GM18505 (cell line): ENCODE measurements around the gene TMPRSS7.

Source experiments
- ATAC-seq: cut with Tn5 transposase; IDR thresholded peaks from one replicate; pipeline ENCODE4 v1.9.1; 2021; ENCODE audit not compliant: unreplicated experiment
- POLR2A ChIP-seq: IDR thresholded peaks from 4 replicates; pipeline ENCODE4 v1.6.1; 2011; ENCODE audit warnings: borderline replicate concordance; ENCODE audit not compliant: insufficient read depth, insufficient read length; ENCODE audit errors: extremely low read depth

Gene TMPRSS7

DNA sequence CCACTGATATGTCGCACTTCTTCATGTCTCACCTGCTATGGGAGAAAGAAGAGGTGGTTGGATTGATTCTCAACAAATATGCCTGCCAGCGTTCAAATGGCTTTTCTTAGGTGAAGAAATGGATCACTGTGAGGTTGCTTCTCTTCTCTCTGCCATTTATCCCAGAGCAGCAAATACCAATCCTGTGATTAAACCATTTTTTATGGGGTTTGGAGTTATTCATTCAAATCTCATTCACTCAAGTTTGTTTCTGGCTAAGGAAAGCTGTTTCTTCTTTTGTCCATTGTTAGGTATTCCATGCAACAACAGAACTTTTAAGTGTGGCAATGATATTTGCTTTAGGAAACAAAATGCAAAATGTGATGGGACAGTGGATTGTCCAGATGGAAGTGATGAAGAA is 39.5 kb downstream of the TMPRSS7 start:
- no peak for TF ChIP-seq POLR2A
- no peak for ATAC-seq

DNA sequence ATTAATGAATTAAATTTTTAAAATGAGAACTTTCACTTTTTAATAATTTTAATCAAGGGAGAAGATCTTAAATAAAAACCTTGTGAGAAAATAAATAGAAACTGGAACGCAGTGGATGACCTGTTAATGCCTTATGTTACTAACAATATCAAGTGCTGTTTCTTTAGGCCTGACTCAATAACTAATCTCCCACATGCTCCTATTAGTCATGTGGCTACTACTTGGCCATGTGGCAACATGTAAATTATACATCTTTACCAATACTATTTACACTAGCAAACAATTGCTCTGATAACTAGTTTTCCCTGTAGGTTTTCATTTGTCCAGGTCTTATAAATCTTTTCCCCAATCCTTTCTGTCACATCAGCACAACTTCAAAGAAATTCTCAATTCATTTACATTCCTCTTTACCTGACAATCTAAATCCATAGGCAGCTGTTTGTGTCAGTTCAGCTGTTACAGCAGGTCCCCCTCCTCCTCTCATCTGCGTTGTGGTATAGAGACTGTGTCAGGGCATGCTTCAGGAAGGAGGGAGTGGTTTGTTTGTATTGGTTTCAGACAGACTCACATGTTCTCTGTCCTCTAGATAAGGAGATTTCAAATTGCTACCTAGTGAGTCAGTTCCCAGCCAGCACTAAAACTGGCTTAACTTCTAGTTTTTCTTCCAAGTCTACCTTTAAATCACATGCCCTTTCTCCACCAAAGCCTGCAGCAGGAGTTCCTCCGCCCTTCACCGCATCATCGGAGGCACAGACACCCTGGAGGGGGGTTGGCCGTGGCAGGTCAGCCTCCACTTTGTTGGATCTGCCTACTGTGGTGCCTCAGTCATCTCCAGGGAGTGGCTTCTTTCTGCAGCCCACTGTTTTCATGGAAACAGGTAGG is 40.3 kb downstream of the TMPRSS7 start:
- TF ChIP-seq POLR2A, result no peak
- no peak for ATAC-seq

DNA sequence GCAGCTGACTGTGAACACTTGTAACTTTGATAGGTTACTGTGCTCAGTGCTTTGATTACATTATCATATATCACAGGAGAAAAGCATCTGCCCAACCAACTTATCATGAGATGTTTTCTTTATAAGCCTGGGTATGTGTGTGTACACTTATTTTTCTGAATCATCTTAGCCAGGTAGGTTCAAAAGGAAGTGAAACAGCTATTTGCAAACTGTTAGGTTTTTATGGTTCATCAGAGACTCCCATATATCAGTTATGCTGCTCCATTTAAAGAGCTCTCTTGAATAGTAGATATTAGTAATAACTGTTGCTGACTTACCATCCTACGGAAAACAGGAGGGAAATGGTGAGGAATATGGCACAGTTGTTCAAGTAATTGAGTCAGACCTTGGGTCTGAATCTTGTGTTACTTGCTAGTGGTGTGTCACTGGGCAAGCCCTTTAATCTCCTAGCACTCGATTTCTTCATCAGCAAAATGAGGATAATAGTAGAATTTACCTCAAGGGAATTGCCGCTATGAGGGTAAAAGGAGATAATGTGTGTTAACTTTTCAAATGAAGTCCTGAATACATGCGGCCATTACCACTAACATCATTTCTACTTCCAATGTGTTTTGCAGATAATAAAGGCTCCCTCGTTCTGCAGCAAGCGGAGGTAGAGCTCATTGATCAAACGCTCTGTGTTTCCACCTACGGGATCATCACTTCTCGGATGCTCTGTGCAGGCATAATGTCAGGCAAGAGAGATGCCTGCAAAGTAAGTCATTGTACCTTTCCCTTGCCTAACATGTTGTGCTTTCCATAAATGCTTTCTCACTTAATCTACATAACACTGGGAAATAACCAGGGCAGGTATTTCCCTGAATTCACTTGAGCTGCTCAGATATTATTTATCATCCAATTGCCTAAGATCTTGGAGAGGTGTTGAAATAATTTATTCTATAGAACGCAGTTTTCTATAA is 43.9 kb downstream of the TMPRSS7 start:
- no peak for ATAC-seq
- TF ChIP-seq POLR2A, result no peak

DNA sequence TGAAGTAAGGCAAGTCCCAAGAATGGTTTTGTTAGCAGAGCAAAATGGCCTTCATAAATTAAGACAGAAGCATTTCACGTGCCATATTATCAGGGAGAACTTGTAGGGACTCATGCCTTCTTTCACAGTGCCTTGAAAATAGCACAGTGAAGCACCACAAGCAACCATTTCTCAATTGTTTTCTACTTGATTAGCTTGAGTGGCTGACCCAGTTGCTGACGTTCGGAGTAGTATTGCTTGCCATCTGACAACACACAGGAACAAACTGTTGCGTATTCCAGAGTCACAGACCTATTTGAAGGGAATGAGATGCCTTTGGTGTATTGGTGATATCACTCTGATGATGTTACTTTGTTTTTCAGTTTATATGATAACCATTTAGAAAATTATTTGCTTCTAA is 48.7 kb downstream of the TMPRSS7 start:
- no peak for ATAC-seq
- TF ChIP-seq POLR2A, result no peak

DNA sequence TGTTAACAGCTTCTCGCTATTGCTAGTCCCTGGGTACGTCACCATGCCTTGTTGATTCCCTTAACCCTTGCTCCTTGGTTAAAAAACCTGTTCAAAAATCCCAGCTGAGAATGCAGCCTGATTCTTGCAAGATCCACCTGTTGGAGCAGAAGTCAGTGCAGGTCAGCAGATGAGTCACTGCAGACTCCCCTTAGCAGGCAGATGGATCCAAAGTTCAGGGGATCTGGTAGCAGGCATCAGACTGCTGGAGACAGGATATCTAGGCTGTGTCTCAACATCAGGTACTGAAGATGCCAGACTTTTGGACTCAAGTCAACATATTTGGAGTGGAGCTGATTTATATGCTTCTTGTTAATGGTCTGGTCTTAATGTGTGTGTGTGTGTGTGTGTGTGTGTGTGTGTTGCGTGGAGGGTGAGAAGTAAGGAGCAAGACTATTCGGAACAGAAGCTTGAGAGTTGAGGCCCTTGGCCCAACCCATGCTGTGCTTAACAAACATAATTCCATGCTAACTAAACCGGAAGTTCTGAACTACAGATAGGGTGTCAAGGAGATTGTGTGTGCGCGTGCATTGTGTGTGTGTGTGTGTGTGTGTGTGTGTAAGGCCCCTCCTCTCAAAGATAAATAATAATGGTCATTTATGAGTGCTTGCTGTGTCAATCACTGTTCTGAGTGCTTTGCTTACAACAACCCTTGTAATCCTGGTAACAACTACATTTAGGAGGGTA is 50.6 kb downstream of the TMPRSS7 start:
- no peak for ATAC-seq
- TF ChIP-seq POLR2A, result no peak

DNA sequence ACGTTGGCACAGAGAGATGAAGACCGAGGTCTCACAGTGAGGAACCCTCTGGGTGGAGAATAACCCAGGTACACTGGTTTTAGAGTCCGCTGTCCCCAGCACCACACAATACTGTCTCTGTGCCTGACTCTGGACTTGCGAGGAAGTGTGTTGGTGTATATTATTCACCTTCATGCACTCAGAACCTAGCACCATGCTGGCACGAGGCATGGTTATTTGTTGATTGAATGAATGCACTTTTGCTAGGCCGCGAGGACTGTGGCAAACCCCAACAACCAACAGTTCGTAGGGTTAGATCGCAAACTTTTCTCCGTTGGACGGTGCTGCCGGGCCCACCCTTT is 51.2 kb downstream of the TMPRSS7 start:
- ATAC-seq, result no peak
- no peak for TF ChIP-seq POLR2A

DNA sequence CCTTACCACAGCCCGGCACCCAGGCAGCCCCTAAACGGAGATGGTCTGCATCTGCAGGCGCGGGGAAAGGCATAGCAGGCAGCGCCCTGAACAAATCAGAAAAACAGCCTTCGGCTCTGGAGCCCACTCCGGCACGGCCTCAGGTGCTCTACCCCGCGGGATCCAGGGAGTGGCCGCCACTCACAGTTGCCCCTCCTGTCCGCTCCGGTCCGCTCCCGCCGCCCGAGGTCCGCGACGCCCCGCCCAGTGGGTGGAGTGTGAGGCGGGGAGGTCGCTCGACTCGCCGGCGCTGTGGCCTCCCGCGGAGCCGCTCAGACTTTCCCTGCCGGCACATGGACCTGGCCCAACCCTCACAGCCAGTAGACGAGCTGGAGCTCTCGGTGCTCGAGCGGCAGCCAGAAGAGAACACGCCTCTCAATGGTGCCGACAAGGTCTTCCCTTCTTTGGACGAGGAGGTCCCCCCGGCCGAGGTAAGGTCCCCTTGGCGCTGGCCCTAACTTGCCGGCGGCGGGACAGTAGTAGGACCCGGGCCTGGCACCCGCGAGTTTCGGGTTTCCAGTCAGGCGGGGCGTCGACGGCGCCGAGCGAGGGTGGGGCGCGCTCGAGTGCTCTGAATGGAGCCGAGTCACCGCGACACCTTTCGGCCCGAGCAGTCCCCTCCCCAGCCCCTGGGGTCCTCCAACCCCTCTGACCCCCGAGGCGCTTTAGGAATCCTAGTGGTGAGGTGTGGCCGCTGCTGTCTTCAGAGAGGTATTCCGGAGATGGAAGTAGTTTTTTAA is 51.7 kb downstream of the TMPRSS7 start, which contains the start of gene C3orf52:
TSS of gene C3orf52 (plus strand) at position 314 of the 779 bp plus-strand sequence. CDS start at position 333, 19 bp downstream.
- peak; percentile 34 for TF ChIP-seq POLR2A
- ATAC-seq, result peak; percentile 83

DNA sequence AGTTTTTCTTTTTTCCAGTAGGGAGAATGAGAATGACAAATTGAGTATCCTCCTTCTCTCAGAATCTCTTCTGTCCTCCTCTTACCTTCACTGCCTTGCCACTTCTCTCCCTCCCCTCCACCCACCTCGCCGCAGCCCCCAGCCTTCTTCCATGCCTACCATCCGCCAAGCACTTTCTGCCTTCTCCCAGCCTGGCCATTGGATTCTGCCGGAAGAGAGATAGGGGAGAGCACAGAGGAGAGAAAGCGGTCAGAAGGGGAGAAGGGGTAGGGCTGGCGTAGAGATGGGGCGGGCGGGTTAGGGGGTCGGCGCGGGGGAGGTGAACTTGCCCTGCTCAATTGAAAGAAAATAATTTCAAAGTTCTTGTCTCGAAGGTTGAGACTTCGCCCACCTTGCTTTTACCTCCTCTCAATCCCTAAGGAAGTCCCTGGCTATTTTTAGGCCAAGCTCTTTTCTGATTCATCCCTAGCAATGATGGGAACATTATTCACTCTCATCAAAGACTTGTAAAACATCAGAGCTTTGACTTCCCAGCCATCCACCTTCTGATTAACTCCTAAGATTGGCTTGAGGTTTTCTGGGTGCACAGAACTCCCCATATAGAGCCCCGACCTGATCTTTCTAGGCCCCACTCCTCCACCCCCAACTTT is 52.5 kb downstream of the TMPRSS7 start:
- no peak for ATAC-seq
- TF ChIP-seq POLR2A, result no peak

DNA sequence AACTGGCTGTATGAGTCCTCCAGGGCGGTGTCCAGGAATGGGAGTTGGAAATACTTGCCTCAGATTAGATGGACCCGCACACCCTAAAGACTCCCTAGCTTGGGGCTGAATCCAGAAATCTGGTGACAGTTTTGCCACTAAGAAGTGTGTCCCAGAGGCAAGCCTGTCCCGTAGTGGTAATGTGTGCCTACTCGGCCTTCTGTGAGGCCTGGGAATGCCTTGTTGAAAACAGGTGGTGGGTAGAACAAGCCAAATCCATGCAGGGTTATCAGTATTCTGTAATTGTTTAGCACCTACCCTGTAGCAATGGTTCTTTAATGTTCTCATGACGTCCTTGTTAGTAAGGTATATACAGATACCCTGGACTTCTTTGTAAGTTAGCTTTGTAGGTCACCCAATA is 53.2 kb downstream of the TMPRSS7 start:
- TF ChIP-seq POLR2A, result no peak
- ATAC-seq, result no peak

DNA sequence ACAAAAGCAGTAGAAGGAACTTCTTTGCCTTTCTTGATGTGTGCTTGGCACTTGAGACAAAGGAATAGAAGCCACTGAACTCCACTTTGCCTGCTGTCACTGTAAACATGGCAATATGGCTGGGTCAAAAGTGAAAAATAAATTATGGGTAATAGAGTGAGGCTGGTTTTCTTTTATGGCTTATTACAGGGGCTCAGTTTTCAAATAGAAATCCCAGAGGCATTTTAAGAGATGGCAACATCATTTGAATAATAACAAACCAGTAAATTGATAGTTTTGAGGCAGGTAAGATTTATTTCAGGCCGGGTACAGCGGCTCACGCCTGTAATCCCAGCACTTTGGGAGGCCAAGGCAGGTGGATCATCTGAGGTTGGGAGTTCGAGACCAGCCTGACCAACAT is 54.4 kb downstream of the TMPRSS7 start:
- no peak for TF ChIP-seq POLR2A

DNA sequence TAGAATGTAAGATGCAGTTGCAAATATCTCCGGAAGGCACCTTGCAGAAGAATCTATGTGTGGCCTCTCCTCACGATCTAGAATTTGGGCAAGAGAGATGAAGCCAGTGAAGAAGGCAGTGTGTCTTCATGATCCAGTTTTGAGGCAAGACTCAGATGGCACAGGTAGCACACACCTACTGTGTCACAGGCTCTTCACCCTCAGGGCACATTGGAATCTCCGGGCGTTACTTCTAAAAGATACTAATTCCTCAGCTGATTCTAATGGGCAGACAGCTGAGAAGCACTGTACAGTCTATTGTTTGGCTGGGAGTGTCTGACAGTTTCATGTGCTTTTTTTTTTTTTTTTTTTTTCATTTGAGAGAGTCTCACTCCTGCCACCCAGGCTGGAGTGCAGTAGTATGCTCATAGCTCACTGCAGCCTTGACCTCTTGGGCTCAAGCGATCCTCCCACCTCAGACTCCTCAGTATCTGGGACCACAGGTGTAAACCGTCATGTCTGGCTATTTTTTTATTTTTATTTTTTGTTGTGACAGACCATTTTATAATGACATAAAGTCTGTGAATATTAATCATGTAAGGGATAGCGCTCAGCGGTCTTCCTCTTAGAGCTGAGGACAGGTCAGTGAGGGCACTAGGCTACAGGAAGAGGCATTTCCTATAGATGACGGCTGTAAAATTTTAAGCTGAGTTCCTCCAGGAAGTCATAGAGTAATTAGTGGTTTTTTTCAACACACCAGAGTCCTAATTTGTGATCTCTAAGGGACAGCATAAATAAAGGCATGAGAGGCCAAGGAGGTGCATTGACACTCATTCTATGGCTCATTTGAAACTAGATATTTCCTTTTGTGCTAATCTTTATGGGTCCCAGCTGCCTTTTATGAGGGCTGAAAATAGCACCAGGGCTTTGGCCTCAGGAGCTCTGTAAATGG is 55.7 kb downstream of the TMPRSS7 start:
- no peak for TF ChIP-seq POLR2A
- ATAC-seq, result no peak

More for the DNA sequence above, 54.4 kb downstream of the TMPRSS7 start:
- no peak for ATAC-seq
